HG02981 (cell line): ENCODE results near the gene C4B.
"Not testable (repeated sequence)": the region's sequence is repeated elsewhere in the genome, so short reads cannot be mapped to it uniquely, and the experiment has no call there.

Experiments used
- ATAC-seq: cut with Tn5 transposase; IDR thresholded peaks from one replicate; pipeline ENCODE4 v1.9.1; 2021; ENCODE audit warnings: mild to moderate bottlenecking, moderate library complexity; ENCODE audit not compliant: unreplicated experiment

C4B gene

GRCh38 chr6:32050562-32050961 is 36.0 kb downstream of the C4B start:
- ATAC-seq: no peak

- ATAC-seq: not testable (repeated sequence)
These were observed 38.0 kb downstream of the C4B start for GRCh38 chr6:32052626-32053025.

- ATAC-seq: not testable (repeated sequence)
These were observed 38.7 kb downstream of the C4B start for GRCh38 chr6:32053314-32053713.

- ATAC-seq: not testable (repeated sequence)
These were observed 41.2 kb downstream of the C4B start for GRCh38 chr6:32055756-32056155.

- ATAC-seq: no peak
These were observed 41.7 kb downstream of the C4B start for GRCh38 chr6:32056254-32056653.

- ATAC-seq: no peak
These were observed 43.4 kb downstream of the C4B start for GRCh38 chr6:32057966-32058365.

- no peak for ATAC-seq
These were observed 43.9 kb downstream of the C4B start for GRCh38 chr6:32058511-32058963.

- no peak for ATAC-seq
These were observed 46.5 kb downstream of the C4B start for GRCh38 chr6:32060966-32061655.

- ATAC-seq: no peak
These were observed 50.1 kb downstream of the C4B start for GRCh38 chr6:32064706-32065105.

- ATAC-seq: not testable (repeated sequence)
These were observed 52.9 kb downstream of the C4B start for GRCh38 chr6:32067521-32067920.

GRCh38 chr6:32068315-32068714 is 53.7 kb downstream of the C4B start:
- not testable (repeated sequence) for ATAC-seq

- no peak for ATAC-seq
These were observed 54.3 kb downstream of the C4B start for GRCh38 chr6:32068867-32069266.

- no peak for ATAC-seq
These were observed 54.9 kb downstream of the C4B start for GRCh38 chr6:32069460-32069859.

GRCh38 chr6:32069878-32070515 is 55.4 kb downstream of the C4B start:
- no peak for ATAC-seq

GRCh38 chr6:32070814-32071543 is 56.4 kb downstream of the C4B start:
- ATAC-seq: no peak

- no peak for ATAC-seq
These were observed 58.5 kb downstream of the C4B start for GRCh38 chr6:32073101-32073500.

- no peak for ATAC-seq
These were observed 59.0 kb downstream of the C4B start for GRCh38 chr6:32073613-32074012.

GRCh38 chr6:32074996-32075532 is 60.5 kb downstream of the C4B start:
- no peak for ATAC-seq

- no peak for ATAC-seq
These were observed 61.2 kb downstream of the C4B start for GRCh38 chr6:32075781-32076180.

GRCh38 chr6:32076321-32076809 is 61.8 kb downstream of the C4B start:
- ATAC-seq: no peak

- ATAC-seq: no peak
These were observed 65.1 kb downstream of the C4B start for GRCh38 chr6:32079566-32080290.
